ENCODE data around the gene MAGI2. TPM values are rescaled to one million over a fixed set of nuclear protein-coding genes. Genes with fewer than 3 reads are reported as not detected.

Gene MAGI2
- total and polyA plus RNA-seq, 4 donors = 3.7 to 25.5 (median 11.6) TPM

DNA sequence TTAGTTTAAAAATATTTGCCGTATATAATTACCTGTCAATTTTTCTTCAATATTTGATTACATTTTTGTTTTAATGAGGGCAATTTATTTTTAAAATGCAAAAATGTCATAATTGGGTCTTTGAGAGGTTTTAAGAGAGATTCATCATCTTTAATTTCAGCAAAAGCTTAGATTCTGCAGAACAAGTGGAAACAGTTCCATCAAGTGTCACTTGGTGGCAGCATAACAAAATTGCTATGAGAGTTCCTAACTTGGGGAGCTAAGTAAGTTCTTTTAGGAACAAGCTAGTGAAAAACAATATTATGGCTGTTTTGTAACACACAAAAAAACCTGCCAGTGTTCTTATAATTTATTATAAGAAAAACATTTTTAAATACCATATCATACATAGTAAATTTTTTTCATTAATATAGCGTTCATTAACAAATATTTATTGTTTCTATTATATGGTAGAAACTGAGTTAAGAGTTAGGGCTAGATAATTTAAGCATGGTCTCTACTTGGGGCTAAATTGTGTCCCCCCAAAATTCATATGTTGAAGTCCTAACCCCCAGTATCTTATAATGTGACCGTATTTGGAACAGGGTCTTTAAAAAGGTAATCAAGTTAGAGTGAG is 155.2 kb downstream of the MAGI2 start:
- intact Hi-C loops (cut with DNase I) = no loop called here

DNA sequence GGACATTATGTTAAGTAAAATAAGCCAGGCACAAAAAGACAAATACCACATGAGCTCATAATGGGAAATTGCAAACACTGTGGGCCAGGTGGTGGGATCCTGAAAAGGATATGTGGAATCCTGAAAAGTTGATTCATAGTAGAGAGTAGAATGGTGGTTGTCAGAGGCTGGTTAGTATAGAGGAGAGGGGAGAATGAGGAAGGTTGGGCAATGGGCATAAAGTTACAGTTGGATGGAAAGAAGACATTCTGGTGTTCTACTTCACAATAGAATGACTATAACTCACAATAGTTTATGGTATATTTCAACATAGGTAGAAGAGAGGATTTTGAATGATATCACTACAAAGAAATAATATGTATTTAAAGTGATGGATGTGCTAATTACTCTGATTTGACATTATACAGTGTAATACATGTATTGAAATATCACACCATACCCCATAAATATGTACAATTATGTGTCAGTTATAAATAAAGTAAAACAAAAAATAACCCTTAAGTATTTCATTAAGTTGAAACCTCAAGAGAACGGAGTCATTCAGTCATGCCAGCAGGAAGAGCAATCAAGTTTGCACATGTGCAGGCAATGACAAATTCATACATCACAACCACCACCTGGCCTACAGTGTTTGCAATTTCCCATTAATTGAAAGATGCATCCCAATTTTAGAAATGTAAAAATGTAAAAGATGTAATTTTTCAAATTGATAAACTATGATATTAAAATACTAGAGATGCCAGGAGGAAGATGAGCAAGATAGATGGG is 156.7 kb downstream of the MAGI2 start:
- 69% methylated on average over 1 of the region's 1 CpG for WGBS, 2 donors
- H3K4me1 ChIP-seq (ENCODE audit: control insufficient read depth in 1 of 2, insufficient read depth in 2 of 2, low read length in 2 of 2) = no peaks in the 10 kb centered on the region
- no peaks in the 10 kb centered on the region for H3K9me3 ChIP-seq (ENCODE audit: control insufficient read depth, low read length)
- ATAC-seq (ENCODE audit: low FRiP score) (no peak), DNase-seq (no peak)
- no peaks in the 10 kb centered on the region for H3K27me3 ChIP-seq (ENCODE audit: control insufficient read depth in 1 of 2, insufficient read depth in 2 of 2, low read length in 1 of 2)
- no peak overlapping the region for H3K4me3 ChIP-seq (ENCODE audit: low read length in 2 of 2)
- intact Hi-C loops (cut with DNase I) = no loop called here
- H3K36me3 ChIP-seq (ENCODE audit: control insufficient read depth in 1 of 2, insufficient read depth in 2 of 2, low read length in 1 of 2) = no peaks in the 10 kb centered on the region
- no peak overlapping the region for H3K27ac ChIP-seq (ENCODE audit: low read depth in 1 of 2, low read length in 2 of 2)

More for the DNA sequence above, 155.2 kb downstream of the MAGI2 start:
- ATAC-seq (ENCODE audit: low FRiP score) (no peak), DNase-seq (no peak)
- Histone ChIP-seq H3K4me3 (ENCODE audit: low read length in 2 of 2) (no peak overlapping the region), H3K27me3 (ENCODE audit: control insufficient read depth in 1 of 2, insufficient read depth in 2 of 2, low read length in 1 of 2) (no peaks in the 10 kb centered on the region), H3K27ac (ENCODE audit: low read depth in 1 of 2, low read length in 2 of 2) (no peak overlapping the region), H3K36me3 (ENCODE audit: control insufficient read depth in 1 of 2, insufficient read depth in 2 of 2, low read length in 1 of 2) (no peaks in the 10 kb centered on the region), H3K9me3 (ENCODE audit: control insufficient read depth, low read length) (no peaks in the 10 kb centered on the region), H3K4me1 (ENCODE audit: control insufficient read depth in 1 of 2, insufficient read depth in 2 of 2, low read length in 2 of 2) (no peaks in the 10 kb centered on the region)
- WGBS, 2 donors = 65 to 66% methylated on average over 3 of the region's 3 CpGs

DNA sequence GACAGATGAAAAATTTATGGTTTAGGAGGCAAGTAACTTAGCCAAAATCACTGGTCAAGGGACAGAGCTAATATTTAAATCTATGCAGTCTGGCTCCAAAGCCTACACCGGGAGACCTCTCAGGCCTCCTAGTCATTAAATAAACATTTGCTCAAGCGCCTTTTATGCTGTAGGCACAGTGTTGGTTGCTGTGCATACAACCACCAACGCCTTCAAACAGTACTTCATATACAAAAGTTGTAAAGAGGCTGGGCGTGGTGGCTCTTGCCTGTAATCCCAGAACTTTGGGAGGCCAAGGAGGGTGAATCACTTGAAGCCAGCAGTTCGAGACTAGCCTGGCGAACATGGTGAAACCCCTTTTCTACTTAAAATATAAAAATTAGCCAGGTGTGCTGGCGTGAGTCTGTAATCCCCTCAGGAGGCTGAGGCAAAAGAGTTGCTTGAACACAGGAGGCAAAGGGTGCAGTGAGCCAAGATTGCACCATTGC is 159.8 kb downstream of the MAGI2 start:
- DNase-seq = no peak
- no peaks in the 10 kb centered on the region for H3K9me3 ChIP-seq (ENCODE audit: control insufficient read depth, low read length)
- no peaks in the 10 kb centered on the region for H3K36me3 ChIP-seq (ENCODE audit: control insufficient read depth in 1 of 2, insufficient read depth in 2 of 2, low read length in 1 of 2)
- intact Hi-C loops (cut with DNase I) = no loop called here
- H3K4me3 ChIP-seq (ENCODE audit: low read length in 2 of 2) = no peak overlapping the region
- no peak overlapping the region for H3K27ac ChIP-seq (ENCODE audit: low read depth in 1 of 2, low read length in 2 of 2)
- H3K4me1 ChIP-seq (ENCODE audit: control insufficient read depth in 1 of 2, insufficient read depth in 2 of 2, low read length in 2 of 2) = no peaks in the 10 kb centered on the region
- no peak for ATAC-seq (ENCODE audit: low FRiP score)
- 61 to 65% methylated on average over 7 of the region's 7 CpGs for WGBS, 2 donors
- no peaks in the 10 kb centered on the region for H3K27me3 ChIP-seq (ENCODE audit: control insufficient read depth in 1 of 2, insufficient read depth in 2 of 2, low read length in 1 of 2)

DNA sequence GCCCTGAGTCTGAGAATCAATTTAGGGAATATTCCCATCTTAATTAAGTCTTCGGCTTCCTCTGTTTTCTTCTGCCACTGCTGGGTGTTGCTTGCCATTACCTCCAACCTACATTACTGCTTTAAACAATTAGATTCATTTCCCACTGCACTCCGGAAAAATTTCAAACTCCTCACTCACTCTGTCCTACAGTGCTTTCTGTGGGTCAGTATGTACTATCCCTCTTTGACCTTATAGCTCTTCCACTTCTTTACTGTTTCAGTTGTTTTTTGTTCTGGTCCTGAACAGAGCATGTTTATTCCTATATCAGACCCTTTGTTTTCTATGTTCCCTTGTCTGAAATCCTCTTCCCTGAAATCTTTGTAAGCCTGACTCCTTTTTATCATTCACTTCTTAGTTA is 160.6 kb downstream of the MAGI2 start:
- WGBS, 2 donors = 74 to 85% methylated on average over 2 of the region's 2 CpGs
- H3K9me3 ChIP-seq (ENCODE audit: control insufficient read depth, low read length) = no peaks in the 10 kb centered on the region
- no peaks in the 10 kb centered on the region for H3K4me1 ChIP-seq (ENCODE audit: control insufficient read depth in 1 of 2, insufficient read depth in 2 of 2, low read length in 2 of 2)
- intact Hi-C loops (cut with DNase I) = no loop called here
- no peak for ATAC-seq (ENCODE audit: low FRiP score)
- DNase-seq = no peak
- H3K27me3 ChIP-seq (ENCODE audit: control insufficient read depth in 1 of 2, insufficient read depth in 2 of 2, low read length in 1 of 2) = no peaks in the 10 kb centered on the region
- H3K27ac ChIP-seq (ENCODE audit: low read depth in 1 of 2, low read length in 2 of 2) = no peak overlapping the region
- no peaks in the 10 kb centered on the region for H3K36me3 ChIP-seq (ENCODE audit: control insufficient read depth in 1 of 2, insufficient read depth in 2 of 2, low read length in 1 of 2)
- H3K4me3 ChIP-seq (ENCODE audit: low read length in 2 of 2) = no peak overlapping the region

DNA sequence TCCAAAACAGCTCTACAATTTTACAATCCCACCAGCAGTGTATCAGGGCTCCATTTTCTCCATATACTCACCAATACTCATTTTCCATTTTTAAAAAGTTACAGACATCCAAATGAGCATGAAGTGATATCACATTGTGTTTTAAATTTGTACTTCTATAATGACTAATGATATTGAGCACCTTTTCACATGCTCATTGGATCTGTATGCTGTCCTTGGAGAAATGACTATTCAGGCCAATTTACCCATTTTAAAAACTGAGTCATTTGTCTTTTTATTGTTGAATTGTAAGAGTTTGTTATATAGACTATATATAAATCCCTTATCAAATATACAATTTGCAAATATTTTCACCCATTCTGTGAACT is 162.0 kb downstream of the MAGI2 start:
- H3K36me3 ChIP-seq (ENCODE audit: control insufficient read depth in 1 of 2, insufficient read depth in 2 of 2, low read length in 1 of 2) = no peaks in the 10 kb centered on the region
- H3K4me3 ChIP-seq (ENCODE audit: low read length in 2 of 2) = no peak overlapping the region
- no peaks in the 10 kb centered on the region for H3K9me3 ChIP-seq (ENCODE audit: control insufficient read depth, low read length)
- H3K27me3 ChIP-seq (ENCODE audit: control insufficient read depth in 1 of 2, insufficient read depth in 2 of 2, low read length in 1 of 2) = no peaks in the 10 kb centered on the region
- intact Hi-C loops (cut with DNase I) = no loop called here
- no peaks in the 10 kb centered on the region for H3K4me1 ChIP-seq (ENCODE audit: control insufficient read depth in 1 of 2, insufficient read depth in 2 of 2, low read length in 2 of 2)
- no peak overlapping the region for H3K27ac ChIP-seq (ENCODE audit: low read depth in 1 of 2, low read length in 2 of 2)
- ATAC-seq (ENCODE audit: low FRiP score) (no peak), DNase-seq (no peak)

DNA sequence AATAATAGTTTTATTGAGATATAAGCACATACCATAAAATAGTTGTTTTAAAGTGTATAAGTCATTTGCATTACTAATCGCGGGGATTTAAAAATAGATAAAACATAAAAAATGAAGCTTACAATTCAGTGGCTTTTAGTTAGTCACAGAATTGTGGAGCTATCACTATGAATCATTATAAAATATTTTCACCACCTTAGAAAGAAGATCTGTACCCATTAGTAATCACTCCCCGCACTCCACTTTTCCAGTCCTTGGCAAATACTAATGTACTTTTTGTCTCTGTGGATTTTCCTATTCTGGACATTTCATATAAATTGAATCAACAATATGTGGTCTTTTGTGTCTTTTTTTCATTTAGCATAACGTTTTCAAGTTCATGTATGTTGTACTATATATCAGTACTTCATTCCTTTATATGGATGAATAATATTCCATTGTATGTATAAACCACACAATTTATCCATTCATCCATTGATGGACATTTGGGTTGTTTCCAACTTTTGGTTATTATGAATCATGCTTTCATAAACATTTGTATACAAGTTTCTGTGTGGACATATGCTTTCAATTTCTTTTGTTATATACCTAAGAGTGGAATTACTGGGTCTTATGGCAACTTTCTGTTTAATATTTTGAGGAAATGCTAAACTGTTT is 162.5 kb downstream of the MAGI2 start:
- no peak overlapping the region for H3K4me3 ChIP-seq (ENCODE audit: low read length in 2 of 2)
- no peaks in the 10 kb centered on the region for H3K4me1 ChIP-seq (ENCODE audit: control insufficient read depth in 1 of 2, insufficient read depth in 2 of 2, low read length in 2 of 2)
- DNase-seq = no peak
- no peaks in the 10 kb centered on the region for H3K27me3 ChIP-seq (ENCODE audit: control insufficient read depth in 1 of 2, insufficient read depth in 2 of 2, low read length in 1 of 2)
- no peaks in the 10 kb centered on the region for H3K36me3 ChIP-seq (ENCODE audit: control insufficient read depth in 1 of 2, insufficient read depth in 2 of 2, low read length in 1 of 2)
- H3K9me3 ChIP-seq (ENCODE audit: control insufficient read depth, low read length) = no peaks in the 10 kb centered on the region
- no peak overlapping the region for H3K27ac ChIP-seq (ENCODE audit: low read depth in 1 of 2, low read length in 2 of 2)
- ATAC-seq (ENCODE audit: low FRiP score) = no peak
- intact Hi-C loops (cut with DNase I) = no loop called here
- 83 to 88% methylated on average over 4 of the region's 4 CpGs for WGBS, 2 donors

DNA sequence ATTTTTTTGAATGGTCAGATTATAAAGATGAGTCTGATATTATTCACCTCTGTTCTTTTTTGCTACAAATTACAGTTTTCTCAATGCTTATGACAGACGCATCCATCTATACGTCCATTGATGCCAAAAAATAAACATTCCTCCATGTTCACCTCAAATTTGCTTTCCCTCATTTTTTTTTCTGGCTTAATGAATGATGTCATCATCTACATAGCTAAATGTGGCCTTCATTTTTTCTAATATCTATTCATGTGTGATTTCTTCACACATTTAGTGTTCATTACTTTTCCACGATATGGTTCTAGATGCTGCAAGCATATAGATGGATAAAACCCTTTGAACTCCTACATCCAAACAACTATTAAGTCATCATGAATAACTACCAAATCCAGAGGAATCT is 163.1 kb downstream of the MAGI2 start:
- intact Hi-C loops (cut with DNase I) = no loop called here
- ATAC-seq (ENCODE audit: low FRiP score) = no peak
- H3K27ac ChIP-seq (ENCODE audit: low read depth in 1 of 2, low read length in 2 of 2) = no peak overlapping the region
- no peak overlapping the region for H3K4me3 ChIP-seq (ENCODE audit: low read length in 2 of 2)
- no peaks in the 10 kb centered on the region for H3K4me1 ChIP-seq (ENCODE audit: control insufficient read depth in 1 of 2, insufficient read depth in 2 of 2, low read length in 2 of 2)
- no peaks in the 10 kb centered on the region for H3K36me3 ChIP-seq (ENCODE audit: control insufficient read depth in 1 of 2, insufficient read depth in 2 of 2, low read length in 1 of 2)
- no peak for DNase-seq
- whole genome bisulfite sequencing, 2 donors = 92 to 95% methylated on average over 3 of the region's 3 CpGs
- no peaks in the 10 kb centered on the region for H3K27me3 ChIP-seq (ENCODE audit: control insufficient read depth in 1 of 2, insufficient read depth in 2 of 2, low read length in 1 of 2)
- H3K9me3 ChIP-seq (ENCODE audit: control insufficient read depth, low read length) = no peaks in the 10 kb centered on the region

DNA sequence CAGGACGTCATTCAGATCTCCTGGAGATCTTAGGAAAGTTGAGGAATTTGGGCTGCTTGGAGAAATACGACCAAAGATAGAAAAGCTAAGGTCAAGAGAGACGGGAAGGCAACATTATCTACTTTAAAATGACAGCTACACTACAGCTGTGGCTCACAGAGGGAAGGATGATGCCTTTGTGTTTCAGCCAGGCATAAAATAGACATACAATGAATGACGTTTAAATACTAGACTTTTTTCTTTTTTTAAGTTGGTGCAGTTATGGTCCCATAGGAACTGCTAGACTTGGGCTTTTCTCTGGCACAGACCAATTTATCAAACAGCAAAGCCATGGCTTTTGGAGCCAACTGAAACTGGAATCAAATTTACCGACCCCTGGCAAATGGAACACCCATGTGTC is 164.8 kb downstream of the MAGI2 start:
- H3K27me3 ChIP-seq (ENCODE audit: control insufficient read depth in 1 of 2, insufficient read depth in 2 of 2, low read length in 1 of 2) = no peaks in the 10 kb centered on the region
- 26 to 37% methylated on average over 5 of the region's 5 CpGs for WGBS, 2 donors
- intact Hi-C loops (cut with DNase I) = no loop called here
- ATAC-seq (ENCODE audit: low FRiP score) (no peak), DNase-seq (no peak)
- no peaks in the 10 kb centered on the region for H3K9me3 ChIP-seq (ENCODE audit: control insufficient read depth, low read length)
- H3K4me1 ChIP-seq (ENCODE audit: control insufficient read depth in 1 of 2, insufficient read depth in 2 of 2, low read length in 2 of 2) = no peaks in the 10 kb centered on the region
- no peak overlapping the region for H3K27ac ChIP-seq (ENCODE audit: low read depth in 1 of 2, low read length in 2 of 2)
- no peak overlapping the region for H3K4me3 ChIP-seq (ENCODE audit: low read length in 2 of 2)
- no peaks in the 10 kb centered on the region for H3K36me3 ChIP-seq (ENCODE audit: control insufficient read depth in 1 of 2, insufficient read depth in 2 of 2, low read length in 1 of 2)

DNA sequence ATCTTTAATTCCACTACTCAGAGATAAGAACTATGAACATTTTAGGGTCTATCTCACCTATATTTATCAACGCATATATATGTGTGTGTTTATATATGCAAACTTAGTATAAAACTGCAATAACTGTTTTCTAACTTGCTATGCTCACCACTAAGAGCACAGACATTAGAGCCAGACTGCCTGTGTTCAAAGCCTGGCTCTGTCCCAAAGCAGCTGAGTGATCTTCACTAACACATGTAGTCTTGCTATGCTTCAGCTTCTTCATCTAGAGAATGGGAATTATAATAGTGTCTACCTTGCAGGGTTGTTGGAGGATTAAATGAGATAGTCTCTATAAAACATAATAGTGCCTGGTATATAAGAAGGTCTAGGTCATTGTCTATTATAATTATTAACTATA is 165.5 kb downstream of the MAGI2 start:
- no peaks in the 10 kb centered on the region for H3K27me3 ChIP-seq (ENCODE audit: control insufficient read depth in 1 of 2, insufficient read depth in 2 of 2, low read length in 1 of 2)

More for the DNA sequence above, 165.5 kb downstream of the MAGI2 start:
- Histone ChIP-seq H3K27ac (ENCODE audit: low read depth in 1 of 2, low read length in 2 of 2) (no peak overlapping the region), H3K4me3 (ENCODE audit: low read length in 2 of 2) (no peak overlapping the region), H3K4me1 (ENCODE audit: control insufficient read depth in 1 of 2, insufficient read depth in 2 of 2, low read length in 2 of 2) (no peaks in the 10 kb centered on the region), H3K9me3 (ENCODE audit: control insufficient read depth, low read length) (no peaks in the 10 kb centered on the region), H3K36me3 (ENCODE audit: control insufficient read depth in 1 of 2, insufficient read depth in 2 of 2, low read length in 1 of 2) (no peaks in the 10 kb centered on the region)
- 82 to 92% methylated on average over 1 of the region's 1 CpG for WGBS, 2 donors
- no peak for ATAC-seq (ENCODE audit: low FRiP score)
- intact Hi-C loops (cut with DNase I) = no loop called here
- DNase-seq = no peak
